Uterus (tissue), 2 donors: ENCODE measurements around the gene ETV2.

ENCODE experiments used
- CTCF ChIP-seq, 4 experiments: fragments of 200-600 bp in 2 of 4; fragments of 450-650 bp in 2 of 4; sonication (generic) in 2 of 4; IDR thresholded peaks; one replicate each; pipeline ENCODE4 v1.5.1; 2016 to 2019; ENCODE audit warnings: antibody characterized with exemption in 4 of 4, mild to moderate bottlenecking in 2 of 4, moderate library complexity in 1 of 4
- POLR2A ChIP-seq, 2 donors: fragments of 450-650 bp; IDR thresholded peaks; one replicate each; pipeline ENCODE4 v1.6.1; 2016; ENCODE audit warnings: antibody characterized with exemption in 2 of 2, mild to moderate bottlenecking in 1 of 2, moderate library complexity in 1 of 2

- no peak for TF ChIP-seq CTCF (IDR thresholded peaks at IDR 0.05)
- peak; percentile 42 to 46 for TF ChIP-seq POLR2A (IDR thresholded peaks at IDR 0.05)
Observed at GRCh38 chr19:35648017-35648961, 6.7 kb downstream of the ETV2 start, which contains the start of gene COX6B1.
